ENCODE results near the gene DDX1.
"Not testable (repeated sequence)": the region's sequence is repeated elsewhere in the genome, so short reads cannot be mapped to it uniquely, and the experiment has no call there.

The DDX1 gene

GRCh38 chr2:15617778-15618448 is 26.2 kb downstream of the DDX1 start:
- no peak for DNase-seq

- no peak for DNase-seq
These were observed 26.8 kb downstream of the DDX1 start for GRCh38 chr2:15618449-15618855.

DNA sequence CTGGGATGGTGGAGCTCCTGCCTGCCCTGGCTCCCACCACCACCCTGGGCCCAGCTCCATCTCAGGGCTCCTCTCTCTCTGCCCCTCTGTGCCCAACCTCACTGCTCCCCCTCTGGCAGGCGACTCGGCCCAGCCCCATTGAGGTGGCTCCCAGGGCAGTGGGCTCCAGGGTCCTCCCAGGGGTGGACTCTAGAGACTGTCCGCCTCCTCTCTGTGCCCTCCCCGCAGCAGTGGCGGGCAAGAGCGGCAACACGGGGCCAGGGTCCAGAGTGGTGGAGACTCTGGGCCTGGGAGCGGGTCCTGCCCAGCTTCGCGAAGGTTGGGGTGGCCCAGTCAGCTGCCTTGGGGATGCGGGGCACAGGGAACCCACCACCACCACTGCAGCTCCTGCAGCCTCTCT is 27.4 kb downstream of the DDX1 start:
- DNase-seq: no peak

DNA sequence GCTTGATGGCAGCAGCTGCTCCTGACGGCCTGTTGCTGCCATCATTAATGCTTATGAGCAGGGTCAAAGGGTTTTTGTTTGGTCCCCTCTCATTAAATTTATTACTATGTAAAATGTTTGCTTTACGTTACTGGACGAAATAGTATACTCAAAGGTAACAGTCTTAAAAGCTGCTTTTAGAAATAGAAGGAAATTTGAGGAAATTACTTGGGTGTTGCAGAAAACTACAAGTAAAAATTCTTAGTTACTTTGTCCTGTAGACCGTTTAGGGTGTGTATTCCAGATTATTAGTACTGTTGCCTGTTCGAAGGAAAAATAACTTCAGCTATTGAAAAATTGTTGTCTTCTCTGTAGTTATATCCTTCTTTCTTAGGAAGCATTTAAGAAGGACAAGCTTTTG is 27.8 kb downstream of the DDX1 start:
- no peak for DNase-seq

- DNase-seq: no peak
These were observed 28.3 kb downstream of the DDX1 start for GRCh38 chr2:15619938-15620337.

GRCh38 chr2:15620340-15620739 is 28.7 kb downstream of the DDX1 start:
- DNase-seq: no peak

DNA sequence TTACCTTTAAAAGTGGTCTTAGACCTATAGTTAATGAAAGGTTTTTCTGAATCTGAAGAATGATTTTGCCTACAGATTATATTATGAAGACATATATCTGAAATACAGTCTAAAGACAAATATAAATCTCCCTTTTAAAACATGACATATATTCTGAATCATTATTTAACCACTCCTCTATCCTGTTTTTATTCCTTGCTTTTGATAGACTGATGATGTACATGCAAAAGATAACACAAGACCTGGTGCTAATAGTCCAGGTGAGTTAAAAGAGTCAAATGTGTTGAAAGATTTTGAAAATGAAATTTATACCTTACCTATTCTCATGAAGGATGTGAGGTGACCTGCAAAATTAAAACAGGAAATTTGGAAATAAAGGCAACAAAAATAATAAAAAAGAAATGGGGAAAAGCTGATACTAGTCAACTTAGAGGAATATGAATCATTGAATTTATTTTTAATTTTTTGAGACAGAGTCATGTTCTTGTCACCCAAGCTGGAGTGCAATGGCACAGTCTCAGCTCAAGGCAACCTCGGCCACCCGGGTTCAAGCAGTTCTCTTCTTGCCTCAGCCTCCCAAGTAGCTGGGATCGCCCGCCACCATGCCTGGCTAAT is 29.3 kb downstream of the DDX1 start:
- no peak for DNase-seq

DNA sequence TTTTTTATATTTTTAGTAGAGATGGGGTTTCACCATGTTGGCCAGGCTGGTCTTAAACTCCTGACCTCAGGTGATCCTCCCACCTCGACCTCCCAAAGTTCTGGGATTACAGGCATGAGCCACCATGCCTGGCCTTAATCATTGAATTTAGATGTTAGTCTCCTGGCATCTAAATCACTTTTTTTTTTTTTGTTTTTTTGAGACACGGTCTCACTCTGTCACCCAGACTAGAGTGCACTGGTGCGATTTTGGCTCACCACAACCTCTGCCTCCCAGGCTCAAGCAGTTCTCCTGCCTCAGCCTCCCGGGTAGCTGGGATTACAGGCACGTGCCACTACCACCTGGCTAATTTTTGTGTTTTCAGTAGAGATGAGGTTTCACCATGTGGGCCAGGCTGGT is 29.8 kb downstream of the DDX1 start:
- DNase-seq: not testable (repeated sequence)

DNA sequence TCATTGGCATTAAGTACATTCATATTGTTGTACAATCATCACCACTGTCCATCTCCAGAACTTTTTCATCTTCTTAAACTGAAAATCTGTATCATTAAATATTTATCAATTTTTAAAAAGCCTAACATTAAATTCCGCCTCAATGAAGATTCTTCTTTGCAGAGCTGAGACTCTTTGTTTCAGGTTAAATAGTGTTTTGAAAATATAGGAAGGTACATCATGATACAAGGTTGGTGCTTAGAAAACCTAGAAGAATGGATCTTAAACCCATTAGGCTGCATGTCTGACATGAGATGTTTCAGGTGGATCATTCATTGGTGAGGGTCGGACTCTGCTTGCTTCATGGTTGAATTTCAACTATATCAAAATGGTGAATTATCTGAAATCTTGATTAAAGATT is 30.5 kb downstream of the DDX1 start:
- DNase-seq: no peak

DNA sequence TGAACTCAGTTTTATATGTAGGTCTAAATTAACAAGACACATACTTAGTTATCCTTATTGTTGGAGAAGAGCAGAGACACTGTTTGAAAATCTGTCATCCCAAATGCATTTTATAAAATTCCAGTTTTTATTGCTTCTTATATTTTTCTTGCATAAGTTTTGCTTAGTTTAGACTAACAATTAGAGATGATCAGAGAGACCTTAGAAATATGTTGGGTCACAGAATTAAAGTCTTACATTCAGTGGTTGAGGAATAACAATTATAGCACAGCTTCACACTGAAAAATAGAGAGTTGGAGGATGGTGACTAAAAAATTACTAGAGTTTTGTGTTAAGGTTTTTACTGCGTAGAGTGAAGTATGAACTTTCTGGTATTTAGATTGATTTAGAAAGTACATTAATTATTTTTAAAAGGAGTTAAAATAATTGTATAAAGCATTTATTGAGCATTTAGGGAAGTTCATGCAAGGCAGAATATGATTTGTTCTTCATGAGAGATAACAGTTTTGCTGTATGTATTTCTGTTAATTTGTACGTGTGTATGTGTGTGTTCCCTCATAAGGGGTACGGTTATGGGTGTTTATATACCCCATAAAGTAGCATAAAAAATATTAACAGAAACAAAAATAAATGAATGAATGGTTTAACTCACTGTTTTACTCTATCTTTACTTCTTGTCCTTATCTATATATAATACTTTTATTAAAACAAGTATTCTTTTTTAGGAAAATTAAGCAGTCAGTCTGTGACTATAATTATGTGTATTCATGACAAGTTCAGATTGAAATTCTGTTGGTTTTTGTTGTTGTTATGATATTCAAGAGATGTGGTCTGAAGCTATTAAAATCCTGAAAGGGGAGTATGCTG is 31.2 kb downstream of the DDX1 start:
- no peak for DNase-seq

GRCh38 chr2:15623481-15623796 is 31.8 kb downstream of the DDX1 start:
- DNase-seq: no peak

DNA sequence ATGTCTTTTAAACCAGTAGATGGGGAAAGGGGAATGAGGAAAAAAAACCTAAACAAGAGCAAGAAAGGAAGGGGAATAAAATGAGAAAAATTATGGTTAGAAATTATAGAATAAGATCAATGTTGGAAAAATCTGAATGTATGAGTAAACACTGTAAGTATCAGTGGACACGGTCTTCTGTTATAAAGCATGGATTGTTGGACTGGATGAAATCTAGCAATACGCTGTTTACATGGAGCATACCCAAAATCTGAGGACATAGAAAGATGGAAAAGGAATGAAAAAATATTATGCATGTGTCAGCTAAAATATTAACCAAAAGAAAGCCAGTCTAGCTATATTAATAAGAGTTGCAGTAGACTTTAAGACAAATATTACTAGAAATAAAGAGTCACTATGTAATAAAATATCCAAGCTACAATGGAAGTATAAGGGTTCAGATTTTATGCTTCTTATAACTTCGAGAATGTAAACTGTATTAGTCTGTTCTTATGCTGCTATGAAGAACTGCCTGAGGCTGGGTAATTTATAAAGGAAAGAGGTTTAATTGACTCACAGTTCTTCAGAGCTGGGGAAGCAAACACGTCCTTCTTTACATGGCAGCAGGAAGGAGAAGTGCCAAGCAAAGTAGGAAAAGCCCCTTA is 32.4 kb downstream of the DDX1 start:
- no peak for DNase-seq

DNA sequence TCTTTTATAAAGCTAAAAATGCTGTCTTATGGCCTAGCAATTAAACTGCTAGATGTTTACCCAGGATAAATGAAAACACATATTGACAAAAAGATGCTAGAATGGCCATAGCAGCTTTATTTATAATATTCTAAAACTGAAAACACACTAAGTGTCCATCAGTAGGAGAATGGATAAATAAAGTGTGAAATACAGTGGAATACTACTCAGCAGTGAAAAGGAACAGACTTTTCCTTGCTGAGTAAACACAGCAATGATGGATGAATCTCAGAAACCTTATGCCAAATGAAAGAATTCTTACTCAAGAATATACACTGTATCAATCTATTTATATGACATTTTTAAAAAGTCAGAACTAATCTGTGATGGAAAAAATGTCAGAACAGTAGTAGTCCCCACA is 33.2 kb downstream of the DDX1 start:
- DNase-seq: no peak

- no peak for DNase-seq
These were observed 33.8 kb downstream of the DDX1 start for GRCh38 chr2:15625344-15626036.

DNA sequence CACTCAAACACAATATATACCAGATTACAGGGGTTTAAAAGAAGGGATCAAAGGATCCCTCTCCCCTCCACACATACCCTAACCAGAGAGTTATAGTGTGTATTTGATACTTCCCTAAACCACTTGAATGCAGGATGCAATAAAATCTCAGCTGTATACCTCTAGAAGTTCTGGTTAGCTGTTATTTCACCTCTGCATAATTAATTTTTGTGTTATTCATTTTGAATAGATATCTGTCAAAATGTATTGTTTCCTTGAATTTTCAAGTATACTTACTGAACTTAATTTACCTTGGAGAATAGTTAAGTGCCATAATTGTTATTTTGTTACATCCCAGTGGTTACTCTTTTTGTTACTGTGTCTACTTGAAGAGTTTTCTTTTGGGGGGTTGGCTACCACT is 34.5 kb downstream of the DDX1 start:
- DNase-seq: no peak

- DNase-seq: no peak
These were observed 35.3 kb downstream of the DDX1 start for GRCh38 chr2:15626967-15627366.

- DNase-seq: no peak
These were observed 36.4 kb downstream of the DDX1 start for GRCh38 chr2:15627817-15628684.

DNA sequence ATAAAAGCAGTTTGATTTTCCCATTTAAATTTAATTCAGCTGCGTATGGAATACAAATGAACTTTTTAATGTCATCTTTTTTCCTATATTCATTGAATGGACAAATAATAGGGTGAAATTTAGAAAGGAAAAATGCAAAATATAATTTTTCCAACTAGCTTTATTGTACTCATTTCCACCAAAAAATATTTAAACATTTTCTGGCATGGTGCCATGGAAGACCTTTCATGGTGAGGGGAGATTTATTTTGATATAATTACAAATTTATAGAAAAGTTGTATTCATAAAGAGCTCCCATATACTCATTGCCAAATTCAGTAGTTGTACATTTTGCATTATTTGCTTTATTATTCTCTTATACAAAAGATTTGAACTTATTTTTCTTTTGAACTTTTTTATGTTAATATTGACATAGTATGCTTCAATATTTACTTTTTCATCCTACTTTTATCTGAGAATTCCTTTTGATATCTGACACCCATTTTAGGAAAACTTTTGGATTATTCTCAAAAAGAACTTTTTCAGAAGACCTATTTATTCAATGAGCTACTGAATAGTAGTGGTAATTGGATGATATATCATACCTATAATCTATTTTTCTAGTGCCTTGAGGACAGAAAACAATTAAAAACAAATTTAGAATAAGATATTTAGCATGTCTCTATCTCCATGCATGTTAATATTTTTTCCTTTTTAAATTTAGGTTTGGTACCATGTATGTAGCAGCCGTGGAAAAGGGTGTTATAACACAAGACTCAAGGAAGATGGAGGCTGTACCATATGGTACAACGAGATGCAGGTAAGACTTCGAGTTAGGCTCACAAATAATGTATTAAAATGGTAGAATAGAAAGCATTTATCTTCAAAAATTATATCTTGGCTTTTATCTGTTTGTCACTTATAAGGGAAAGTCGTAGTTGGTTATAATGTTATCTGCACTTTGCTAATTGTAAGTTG is 37.5 kb downstream of the DDX1 start:
- DNase-seq: no peak

GRCh38 chr2:15630121-15630977 is 38.7 kb downstream of the DDX1 start:
- DNase-seq: no peak
